ENCODE results near the gene KCNQ4. TPM values are rescaled to one million over a fixed set of nuclear protein-coding genes. Genes with fewer than 3 reads are reported as not detected.

KCNQ4 gene
- polyA plus RNA-seq, 3 donors = 0.13 TPM; not detected in 2

DNA sequence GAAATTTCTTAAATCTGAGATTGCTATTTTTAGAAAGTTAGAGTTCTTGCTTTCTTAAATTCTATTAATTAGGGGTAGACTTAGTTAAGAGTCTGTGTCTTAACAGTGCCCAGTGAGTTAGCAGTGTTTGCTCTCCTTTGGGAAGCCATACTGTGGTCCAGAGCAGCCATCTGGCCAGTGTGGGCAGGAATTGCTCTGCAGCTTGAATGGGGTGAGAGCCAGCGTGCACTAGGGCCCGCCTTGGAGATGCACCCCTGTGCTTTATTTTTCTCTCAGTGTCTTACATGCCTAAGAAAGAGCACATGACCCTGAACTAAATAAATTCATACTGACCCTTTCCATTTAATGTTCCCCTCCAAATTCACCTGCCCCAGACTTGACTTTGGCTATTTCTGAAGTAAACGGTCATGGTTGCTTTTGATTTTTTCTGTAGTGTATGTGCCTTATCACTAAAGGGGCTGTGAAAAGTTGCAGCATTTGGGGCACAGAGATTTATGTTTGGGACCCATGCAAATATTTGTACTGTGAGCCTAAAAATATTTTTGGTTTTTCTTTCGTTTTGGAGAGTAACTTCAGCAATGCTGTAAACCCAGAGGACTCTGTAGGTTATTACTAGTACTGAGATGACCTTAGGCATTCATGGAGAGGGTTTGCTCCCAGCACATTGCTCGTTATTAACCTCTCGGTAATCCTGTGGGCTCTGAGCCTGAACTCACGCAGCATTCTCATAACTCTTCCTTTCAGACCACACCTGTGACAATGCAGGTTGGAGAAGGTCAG lies 21.3 kb upstream of the KCNQ4 start:
- no peaks in the 10 kb centered on the region for H3K4me1 Mint-ChIP-seq
- Histone ChIP-seq H3K27me3 (ENCODE audit: control insufficient read depth in 2 of 2, insufficient read depth in 2 of 2, low read length in 2 of 2) (no peaks in the 10 kb centered on the region), H3K79me2 (ENCODE audit: insufficient read depth, low read length) (no peaks in the 10 kb centered on the region), H3K4me2 (replicated peaks; ENCODE audit: extremely low read depth, low read length, poor library complexity, severe bottlenecking) (no peak overlapping the region), H3K4me1 (ENCODE audit: control insufficient read depth in 1 of 2, insufficient read depth in 2 of 2, low read length in 2 of 2) (no peaks in the 10 kb centered on the region), H3K27ac (ENCODE audit: low read depth in 1 of 2, low read length in 2 of 2) (no peak overlapping the region), H2AFZ (ENCODE audit: insufficient read depth, low read depth, low read length, poor library complexity, severe bottlenecking) (no peak overlapping the region), H3K9me3 (replicated peaks in 1 of 2; ENCODE audit: control insufficient read depth in 1 of 2, insufficient read depth in 1 of 2, low read length in 2 of 2) (no peaks in the 10 kb centered on the region), H3K9ac (ENCODE audit: insufficient read depth, low read length, poor library complexity, severe bottlenecking) (peak overlapping the region; percentile 8), H4K20me1 (ENCODE audit: insufficient read depth, low read length) (peaks cover 55% of the 10 kb centered on the region), H3K4me3 (replicated peaks in 1 of 3; ENCODE audit: low read depth in 2 of 3, low read length in 3 of 3) (no peak overlapping the region), H3K36me3 (replicated peaks in 1 of 2; ENCODE audit: control insufficient read depth in 1 of 2, insufficient read depth in 2 of 2, low read length in 2 of 2) (peaks cover 89 to 98% of the 10 kb centered on the region in 2 donors)
- H3K4me3 Mint-ChIP-seq = no peak overlapping the region
- DNase-seq = no peak
- TF ChIP-seq, protein P1, sequence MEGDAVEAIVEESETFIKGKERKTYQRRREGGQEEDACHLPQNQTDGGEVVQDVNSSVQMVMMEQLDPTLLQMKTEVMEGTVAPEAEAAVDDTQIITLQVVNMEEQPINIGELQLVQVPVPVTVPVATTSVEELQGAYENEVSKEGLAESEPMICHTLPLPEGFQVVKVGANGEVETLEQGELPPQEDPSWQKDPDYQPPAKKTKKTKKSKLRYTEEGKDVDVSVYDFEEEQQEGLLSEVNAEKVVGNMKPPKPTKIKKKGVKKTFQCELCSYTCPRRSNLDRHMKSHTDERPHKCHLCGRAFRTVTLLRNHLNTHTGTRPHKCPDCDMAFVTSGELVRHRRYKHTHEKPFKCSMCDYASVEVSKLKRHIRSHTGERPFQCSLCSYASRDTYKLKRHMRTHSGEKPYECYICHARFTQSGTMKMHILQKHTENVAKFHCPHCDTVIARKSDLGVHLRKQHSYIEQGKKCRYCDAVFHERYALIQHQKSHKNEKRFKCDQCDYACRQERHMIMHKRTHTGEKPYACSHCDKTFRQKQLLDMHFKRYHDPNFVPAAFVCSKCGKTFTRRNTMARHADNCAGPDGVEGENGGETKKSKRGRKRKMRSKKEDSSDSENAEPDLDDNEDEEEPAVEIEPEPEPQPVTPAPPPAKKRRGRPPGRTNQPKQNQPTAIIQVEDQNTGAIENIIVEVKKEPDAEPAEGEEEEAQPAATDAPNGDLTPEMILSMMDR (IDR thresholded peaks at IDR 0.05) = no peak
- H3K9me3 Mint-ChIP-seq = no peaks in the 10 kb centered on the region
- intact Hi-C loops (cut with micrococcal nuclease) = no loop called here
- H3K27ac Mint-ChIP-seq = peak overlapping the region in 2 of 7 donors; percentile 3 to 46
- peaks cover 84 to 93% of the 10 kb centered on the region in 2 donors for H3K36me3 Mint-ChIP-seq
- 97% methylated on average over 6 of the region's 7 CpGs for WGBS (ENCODE audit: insufficient coverage)
- no peaks in the 10 kb centered on the region for H3K27me3 Mint-ChIP-seq (ENCODE audit: low read depth in 3 of 3)

DNA sequence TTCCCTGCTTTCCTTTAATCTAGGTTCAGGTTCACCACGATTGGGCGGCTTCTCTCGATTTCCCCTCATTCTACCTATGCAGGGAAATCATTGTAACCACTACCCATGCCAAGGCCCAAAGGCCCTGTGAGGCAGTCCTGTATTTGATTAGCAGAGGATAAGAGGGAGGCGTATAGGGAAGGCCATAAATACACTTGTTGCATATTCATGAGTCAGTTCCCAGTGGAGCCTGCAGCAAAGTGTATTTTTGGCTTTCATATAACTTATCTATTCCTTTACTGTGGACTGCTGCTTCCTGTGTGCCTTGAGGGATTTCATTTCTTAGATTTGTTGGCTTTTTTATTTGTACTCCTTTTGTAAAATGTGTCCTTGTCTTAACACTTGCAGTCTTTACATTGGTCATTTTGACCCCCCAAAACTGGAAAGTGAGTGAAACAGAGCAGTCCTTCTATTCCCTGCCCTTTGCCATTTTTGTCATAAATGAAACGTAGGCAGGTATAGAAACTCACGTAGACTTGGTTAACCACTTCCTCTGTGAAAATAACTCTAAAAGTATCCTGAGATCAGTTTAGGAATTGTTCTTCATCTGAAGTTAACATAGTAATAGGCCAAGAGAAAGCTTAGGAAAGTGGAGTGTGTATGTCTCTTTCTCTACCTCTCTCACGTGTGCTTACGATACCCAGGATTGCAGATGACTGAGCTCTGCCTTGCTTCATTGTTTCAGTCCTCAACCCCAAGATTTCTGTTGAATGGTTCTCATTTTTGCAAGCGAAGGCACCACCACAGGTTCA lies 19.6 kb upstream of the KCNQ4 start:
- no peak overlapping the region for H2AFZ ChIP-seq (ENCODE audit: insufficient read depth, low read depth, low read length, poor library complexity, severe bottlenecking)
- no peak overlapping the region for H3K9ac ChIP-seq (ENCODE audit: insufficient read depth, low read length, poor library complexity, severe bottlenecking)
- no peaks in the 10 kb centered on the region for H3K79me2 ChIP-seq (ENCODE audit: insufficient read depth, low read length)
- H3K27me3 ChIP-seq (ENCODE audit: control insufficient read depth in 2 of 2, insufficient read depth in 2 of 2, low read length in 2 of 2) = no peaks in the 10 kb centered on the region
- peaks cover 56% of the 10 kb centered on the region for H4K20me1 ChIP-seq (ENCODE audit: insufficient read depth, low read length)
- Mint-ChIP-seq H3K9me3 (no peaks in the 10 kb centered on the region), H3K36me3 (peaks cover 86 to 94% of the 10 kb centered on the region in 2 donors), H3K27me3 (ENCODE audit: low read depth in 3 of 3) (no peaks in the 10 kb centered on the region), H3K4me1 (no peaks in the 10 kb centered on the region), H3K27ac (peak overlapping the region in 1 of 7 donors; percentile 8), H3K4me3 (no peak overlapping the region)
- H3K27ac ChIP-seq (ENCODE audit: low read depth in 1 of 2, low read length in 2 of 2) = no peak overlapping the region
- H3K36me3 ChIP-seq (replicated peaks in 1 of 2; ENCODE audit: control insufficient read depth in 1 of 2, insufficient read depth in 2 of 2, low read length in 2 of 2) = peaks cover 89 to 98% of the 10 kb centered on the region in 2 donors
- H3K9me3 ChIP-seq (replicated peaks in 1 of 2; ENCODE audit: control insufficient read depth in 1 of 2, insufficient read depth in 1 of 2, low read length in 2 of 2) = no peaks in the 10 kb centered on the region
- no peaks in the 10 kb centered on the region for H3K4me1 ChIP-seq (ENCODE audit: control insufficient read depth in 1 of 2, insufficient read depth in 2 of 2, low read length in 2 of 2)
- WGBS (ENCODE audit: insufficient coverage) = 89% methylated on average over 3 of the region's 9 CpGs
- no peak overlapping the region for H3K4me2 ChIP-seq (replicated peaks; ENCODE audit: extremely low read depth, low read length, poor library complexity, severe bottlenecking)
- TF ChIP-seq, protein P1 (IDR thresholded peaks at IDR 0.05) = no peak
- H3K4me3 ChIP-seq (replicated peaks in 1 of 3; ENCODE audit: low read depth in 2 of 3, low read length in 3 of 3) = no peak overlapping the region
- intact Hi-C loops (cut with micrococcal nuclease) = no loop called here
- DNase-seq = no peak

All from CD14-positive monocyte (primary cell).